K562 (cell line): ENCODE data around the gene DYNC2I2. TPM values are rescaled to one million over a fixed set of nuclear protein-coding genes. Genes with fewer than 3 reads are reported as not detected.

ENCODE experiments used
- ASH1L ChIP-seq: fragments of 450-650 bp; IDR thresholded peaks from 2 replicates; pipeline ENCODE4 v1.6.1; 2018; ENCODE audit warnings: borderline replicate concordance, mild to moderate bottlenecking, low read depth; ENCODE audit not compliant: partially characterized antibody
- FOXJ2 ChIP-seq: fragments of 200-800 bp; sonication (Bioruptor generic); IDR thresholded peaks from 2 replicates; pipeline ENCODE4 v1.6.1; 2016; ENCODE audit warnings: missing genetic modification characterization, missing compliant biosample characterization
- MNT ChIP-seq, 2 experiments: fragments of 450-650 bp; conservative IDR thresholded peaks; 2 replicates each; pipeline ENCODE4 v1.6.1; 2017; ENCODE audit warnings: mild to moderate bottlenecking in 2 of 2, moderate library complexity in 2 of 2
- NCOR1 ChIP-seq: fragments of 450-650 bp; IDR thresholded peaks from 2 replicates; pipeline ENCODE4 v1.6.1; 2016; ENCODE audit warnings: mild to moderate bottlenecking, moderate library complexity
- POU5F1 ChIP-seq: fragments of 150-350 bp; IDR thresholded peaks from 2 replicates; pipeline ENCODE4 v1.6.1; 2014; ENCODE audit warnings: borderline replicate concordance, low read length, low read depth, mild to moderate bottlenecking; ENCODE audit not compliant: partially characterized antibody
- SRSF3 ChIP-seq: fragments of 200-400 bp; formaldehyde crosslinking; IDR thresholded peaks from 2 replicates; pipeline ENCODE4 v1.6.1; 2016; ENCODE audit warnings: mild to moderate bottlenecking, low read length, moderate library complexity; ENCODE audit not compliant: insufficient read depth
- TBL1XR1 ChIP-seq, 2 experiments: IDR thresholded peaks; 2 replicates each; pipeline ENCODE4 v1.6.1; 2012; ENCODE audit warnings: improper control_type of control experiment in 2 of 2, low read length in 2 of 2, mild to moderate bottlenecking in 1 of 2
- THAP12 ChIP-seq: fragments of 250-450 bp; sonication (Bioruptor Pico); IDR thresholded peaks from 2 replicates; pipeline ENCODE4 v1.9.0; 2021; ENCODE audit warnings: mild to moderate bottlenecking, inconsistent platforms
- polyA plus RNA-seq, 8 experiments: library from polyadenylated mRNA; depleted of rRNA in 4 of 8; stranded (reverse) in 5 of 8; unstranded in 3 of 8; fragments of >200 nt; fragmentation: Nextera tagmentation in 2 of 8; fragmentation: Illumina TruSeq in 1 of 8; extraction: Ambion mirVana in 2 of 8; extraction: Trizol in 1 of 8; gene quantifications; 2 replicates each; pipeline versions ENCODE4 v1.2.1 to v1.2.3, GENCODE V29; 2011 to 2014; ENCODE audit warnings: inconsistent platforms in 1 of 8, missing spikeins in 1 of 8
- total RNA-seq, 7 experiments: library from RNA; depleted of rRNA in 6 of 7; stranded (reverse); fragments of >200 nt in 6 of 7; fragmentation: Illumina TruSeq in 2 of 7; extraction: Trizol in 2 of 7; gene quantifications; 2 replicates each; pipeline versions ENCODE4 v1.2.1 to v1.2.3, GENCODE V29; 2011 to 2021; ENCODE audit warnings: low replicate concordance in 1 of 7

DYNC2I2 gene
- total and polyA plus RNA-seq, 9 of the 15 experiments (the other 6 are each of a cell fraction or from before 2014, with no cell fraction given) = 1.5 to 249 (median 70.0) TPM

- TF ChIP-seq SRSF3 (no peak), ASH1L (no peak), POU5F1 (no peak), TBL1XR1 (IDR thresholded peaks at IDR 0.05; ENCODE audit: low read length in 2 of 2) (no peak), MNT (conservative IDR thresholded peaks at IDR 0.05) (no peak), NCOR1 (no peak), FOXJ2 (tag) (no peak), THAP12 (CRISPR knock-in tag) (0 out of 2 replicates have a peak, but pooled peaks have one; percentile 6)
- TF ChIP-seq, all 486 proteins: peak for 7
Measured at GRCh38 chr9:128628471-128629048, 28.1 kb downstream of the DYNC2I2 start (continued).
